GM12891 (cell line): Measurements from ENCODE around the gene POP4.

Experiments used
- PAX5 ChIP-seq: IDR thresholded peaks from 2 replicates; pipeline ENCODE4 v1.6.1; 2011; ENCODE audit warnings: low read length, moderate library complexity, mild to moderate bottlenecking; ENCODE audit not compliant: insufficient read depth, severe bottlenecking
- POLR2A ChIP-seq: IDR thresholded peaks from 2 replicates; pipeline ENCODE4 v1.6.1; 2011; ENCODE audit warnings: low read depth, low read length, control low read depth
- POLR2AphosphoS5 ChIP-seq: IDR thresholded peaks from 2 replicates; pipeline ENCODE4 v1.6.1; 2011; ENCODE audit warnings: low read depth, low read length, control low read depth
- TAF1 ChIP-seq: IDR thresholded peaks from 2 replicates; pipeline ENCODE4 v1.6.1; 2011; ENCODE audit warnings: low read depth, low read length, control low read depth

GRCh38 chr19:29614046-29614445 lies 8.0 kb downstream of the POP4 start:
- no peak for TF ChIP-seq POLR2A
- TF ChIP-seq POLR2AphosphoS5 = no peak
- TF ChIP-seq TAF1 = no peak
- TF ChIP-seq PAX5 = no peak
